ENCODE measurements around the gene TBX2. TPM values are rescaled to one million over a fixed set of nuclear protein-coding genes. Genes with fewer than 3 reads are reported as not detected.

The TBX2 gene
- total RNA-seq, 1 donor from 2014 or later, result not detected

DNA sequence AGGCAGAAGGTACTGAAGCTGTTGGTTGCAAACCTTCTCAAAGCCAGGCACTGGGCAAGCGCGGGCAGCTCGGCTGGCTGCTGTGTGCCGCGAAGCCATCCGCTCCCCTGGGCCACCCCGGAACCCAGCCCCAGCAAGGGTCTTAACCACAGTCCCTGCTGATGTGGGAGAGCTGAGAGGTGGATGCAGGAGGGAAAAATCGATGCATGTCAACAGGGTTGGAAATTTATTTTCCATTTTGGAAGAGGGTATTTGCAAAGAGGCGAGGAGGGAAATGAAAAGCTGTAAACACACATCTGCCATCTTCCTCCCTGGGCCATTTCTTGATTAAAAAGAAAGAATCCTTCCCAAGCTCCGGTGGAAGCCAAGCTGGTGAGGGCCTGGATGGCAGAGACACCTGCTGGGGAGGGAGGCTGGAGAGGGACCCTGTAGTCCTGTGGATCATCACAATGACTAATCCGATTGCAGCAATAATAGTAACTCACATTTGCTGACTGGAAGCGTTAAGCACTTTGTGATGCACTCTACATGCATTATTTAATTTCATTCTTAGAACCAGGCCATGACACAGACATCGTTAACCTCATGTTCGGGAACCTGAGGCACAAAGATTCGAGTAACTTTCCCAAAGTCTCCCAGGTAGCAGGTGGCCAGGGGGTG lies 13.9 kb upstream of the TBX2 start:
- intact Hi-C loops (cut with micrococcal nuclease), result no loop called here
- Mint-ChIP-seq H3K4me1 (ENCODE audit: low read depth) (no peaks in the 10 kb centered on the region), H3K4me3 (no peak overlapping the region), H3K27ac (no peak overlapping the region), H3K27me3 (ENCODE audit: insufficient read depth) (no peaks in the 10 kb centered on the region), H3K36me3 (ENCODE audit: low read depth) (no peaks in the 10 kb centered on the region), H3K9me3 (no peaks in the 10 kb centered on the region)
- DNase-seq (ENCODE audit: low spot score), result no peak

DNA sequence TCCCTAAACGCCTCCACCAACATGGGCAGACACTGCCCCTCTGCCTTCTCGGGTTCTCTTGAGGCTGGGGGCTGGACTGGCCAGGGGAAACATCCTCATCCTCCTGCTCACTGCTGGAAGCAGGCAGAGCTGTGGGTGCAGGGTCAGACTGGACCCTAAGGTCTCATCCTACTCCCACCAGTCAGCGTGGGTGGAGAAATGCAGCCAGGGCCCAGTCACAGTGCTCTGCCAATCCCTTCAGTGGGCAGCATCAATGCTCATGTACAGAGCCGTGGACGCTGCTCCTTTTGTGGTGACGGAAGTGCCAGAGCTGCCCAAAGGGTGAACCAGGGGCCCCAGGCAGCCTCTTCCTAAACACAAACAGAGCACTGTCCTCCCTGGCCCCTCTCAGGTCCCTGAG lies 13.4 kb upstream of the TBX2 start:
- no peaks in the 10 kb centered on the region for H3K36me3 Mint-ChIP-seq (ENCODE audit: low read depth)
- H3K4me3 Mint-ChIP-seq, result no peak overlapping the region
- intact Hi-C loops (cut with micrococcal nuclease), result no loop called here
- no peaks in the 10 kb centered on the region for H3K9me3 Mint-ChIP-seq
- H3K27me3 Mint-ChIP-seq (ENCODE audit: insufficient read depth), result peaks cover 2% of the 10 kb centered on the region
- no peaks in the 10 kb centered on the region for H3K4me1 Mint-ChIP-seq (ENCODE audit: low read depth)
- DNase-seq (ENCODE audit: low spot score), result no peak
- no peak overlapping the region for H3K27ac Mint-ChIP-seq

DNA sequence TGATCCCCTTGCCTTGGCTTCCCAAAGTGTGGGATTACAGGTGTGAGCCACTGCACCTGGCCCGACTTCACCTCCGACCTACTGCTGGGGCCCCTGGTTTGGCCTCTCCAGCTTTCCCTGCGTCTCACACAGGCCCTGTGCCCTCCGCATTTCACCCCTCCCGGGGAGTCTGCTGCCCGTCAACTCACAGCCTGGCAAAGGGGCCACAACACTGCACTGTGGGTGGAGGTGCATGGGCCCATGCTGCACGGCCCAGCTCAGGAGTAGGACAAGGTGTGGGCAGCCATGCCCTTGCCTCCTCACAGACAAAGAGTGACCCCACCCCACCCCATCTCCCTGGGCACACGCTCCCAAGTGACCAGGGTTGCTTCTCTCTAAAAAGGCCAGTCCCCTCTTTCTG lies 12.6 kb upstream of the TBX2 start:
- Mint-ChIP-seq H3K27ac (no peak overlapping the region), H3K27me3 (ENCODE audit: insufficient read depth) (peaks cover 3% of the 10 kb centered on the region), H3K4me3 (no peak overlapping the region), H3K4me1 (ENCODE audit: low read depth) (no peaks in the 10 kb centered on the region), H3K9me3 (no peaks in the 10 kb centered on the region), H3K36me3 (ENCODE audit: low read depth) (no peaks in the 10 kb centered on the region)
- DNase-seq (ENCODE audit: low spot score), result no peak
- intact Hi-C loops (cut with micrococcal nuclease), result no loop called here

DNA sequence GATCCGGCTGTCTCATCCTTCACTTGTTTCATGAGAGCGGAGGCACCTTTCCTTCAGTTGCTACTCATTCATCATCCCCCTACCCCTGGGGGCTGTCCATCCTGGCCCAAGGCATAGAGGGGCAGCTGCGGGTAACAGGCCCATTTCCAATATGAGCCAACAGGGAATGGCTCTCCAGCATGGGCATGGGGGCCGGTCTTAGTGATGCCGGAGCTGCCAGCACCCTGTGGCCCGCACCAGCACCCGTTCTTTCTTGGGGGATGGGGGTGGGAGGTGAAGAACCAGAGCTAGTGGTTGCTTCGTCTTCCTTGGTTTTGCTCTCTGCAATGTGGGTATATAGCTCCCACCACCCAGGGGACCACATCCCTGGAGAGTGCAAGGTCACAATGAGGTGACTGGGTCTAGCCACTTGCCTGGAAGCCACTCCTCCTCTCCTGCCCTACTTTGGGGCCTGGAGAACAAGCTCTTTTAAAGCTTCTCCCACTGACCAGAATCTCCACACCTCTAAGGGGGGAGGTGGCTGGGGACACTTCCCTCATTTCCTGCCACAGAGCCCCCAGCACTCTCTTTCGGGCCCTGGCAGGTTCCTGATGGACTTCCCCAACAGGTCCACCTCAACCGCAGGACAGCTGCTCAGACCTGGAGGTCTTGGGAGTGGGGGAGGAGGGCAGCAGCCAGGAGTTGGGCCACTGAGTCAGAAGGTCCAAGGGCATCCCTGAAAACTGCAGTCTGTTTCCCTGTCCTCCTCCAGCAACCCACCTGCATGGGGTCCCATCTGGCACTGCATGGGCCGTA lies 11.9 kb upstream of the TBX2 start:
- DNase-seq (ENCODE audit: low spot score), result no peak
- no peak overlapping the region for H3K27ac Mint-ChIP-seq
- H3K36me3 Mint-ChIP-seq (ENCODE audit: low read depth), result no peaks in the 10 kb centered on the region
- H3K4me1 Mint-ChIP-seq (ENCODE audit: low read depth), result no peaks in the 10 kb centered on the region
- no peak overlapping the region for H3K4me3 Mint-ChIP-seq
- no peaks in the 10 kb centered on the region for H3K9me3 Mint-ChIP-seq
- intact Hi-C loops (cut with micrococcal nuclease), result no loop called here
- peaks cover 5% of the 10 kb centered on the region for H3K27me3 Mint-ChIP-seq (ENCODE audit: insufficient read depth)

DNA sequence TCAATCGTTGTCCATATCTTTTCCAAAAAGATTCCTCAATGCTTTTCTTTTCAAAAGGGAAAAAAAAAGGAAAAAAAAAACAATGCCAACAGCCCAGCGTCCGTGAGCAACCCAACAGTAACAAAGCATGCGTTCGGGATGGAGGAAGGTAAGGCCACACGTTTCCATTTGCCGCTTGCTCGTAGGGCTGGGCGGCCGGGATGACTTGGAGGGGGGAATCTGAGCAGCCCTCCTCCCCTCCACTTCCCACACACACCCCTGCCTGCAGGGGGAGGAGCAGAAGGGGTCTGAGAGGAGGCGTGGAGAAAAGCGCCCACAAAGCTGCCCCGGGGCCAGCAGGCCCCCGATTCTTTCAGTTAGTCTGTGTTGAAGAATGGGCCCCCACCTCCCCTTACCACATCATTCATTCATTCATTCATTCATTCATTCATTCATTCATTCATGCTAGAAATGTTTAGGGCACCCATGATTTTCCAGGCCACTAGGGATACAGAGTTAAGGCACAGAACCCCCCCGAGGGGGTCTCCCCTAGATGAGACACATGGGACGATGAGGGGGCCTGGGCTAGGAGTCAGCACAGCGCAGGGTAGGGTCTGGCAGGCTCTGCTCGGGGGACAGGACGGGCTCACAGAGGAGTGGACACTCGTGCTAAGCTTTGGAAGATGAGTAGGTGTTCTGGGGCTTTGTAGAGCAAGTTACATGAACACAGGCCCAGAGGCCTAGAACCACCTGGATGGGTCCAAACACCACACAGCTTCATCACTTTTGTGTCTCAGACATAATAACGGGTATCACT lies 10.9 kb upstream of the TBX2 start:
- no peak for DNase-seq (ENCODE audit: low spot score)
- Mint-ChIP-seq H3K4me1 (ENCODE audit: low read depth) (no peaks in the 10 kb centered on the region), H3K36me3 (ENCODE audit: low read depth) (no peaks in the 10 kb centered on the region), H3K27me3 (ENCODE audit: insufficient read depth) (peaks cover 15% of the 10 kb centered on the region), H3K9me3 (no peaks in the 10 kb centered on the region), H3K27ac (no peak overlapping the region), H3K4me3 (no peak overlapping the region)
- intact Hi-C loops (cut with micrococcal nuclease), result no loop called here

DNA sequence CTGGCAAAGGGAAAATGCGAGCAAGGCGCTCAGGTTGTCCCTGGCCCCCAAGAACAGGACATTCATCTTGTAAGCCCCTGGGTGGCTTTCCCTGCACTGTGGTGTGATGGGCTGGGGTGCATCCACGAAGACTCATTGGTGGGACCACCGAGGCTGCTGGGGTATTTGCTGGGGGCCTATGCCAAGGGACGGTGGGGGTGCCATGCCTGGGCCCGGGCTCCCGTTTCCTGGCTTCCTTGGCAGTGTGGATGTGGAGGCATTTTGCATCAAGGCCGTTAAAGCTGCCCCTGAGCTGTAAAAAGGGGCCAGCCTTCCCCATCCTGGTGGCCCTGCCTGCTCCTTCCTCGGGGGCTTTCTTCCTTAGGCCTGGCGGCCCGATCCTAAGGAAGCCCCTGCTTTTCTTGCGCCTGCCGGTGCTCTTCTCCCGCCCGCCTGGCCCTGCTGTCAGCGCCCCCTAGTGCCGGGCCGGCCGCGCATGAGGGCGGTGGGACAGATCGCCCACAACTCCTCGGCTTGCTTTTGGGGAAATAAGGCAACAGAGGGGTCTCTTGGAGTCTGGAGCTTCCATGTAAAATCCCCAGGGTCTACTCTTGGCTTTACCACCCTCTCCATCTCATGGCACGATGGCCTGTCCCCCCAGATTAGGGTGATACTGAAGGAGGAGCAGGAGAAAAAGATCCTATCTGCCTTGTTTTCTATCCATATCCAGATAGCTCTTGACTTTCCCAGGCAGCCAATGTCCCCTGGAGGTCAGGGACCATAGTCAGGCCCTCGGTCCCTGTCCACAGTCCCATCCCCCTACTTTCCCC lies 9.8 kb upstream of the TBX2 start:
- DNase-seq (ENCODE audit: low spot score), result no peak
- H3K27ac Mint-ChIP-seq, result no peak overlapping the region
- no peaks in the 10 kb centered on the region for H3K36me3 Mint-ChIP-seq (ENCODE audit: low read depth)
- no peak overlapping the region for H3K4me3 Mint-ChIP-seq
- peaks cover 24% of the 10 kb centered on the region for H3K27me3 Mint-ChIP-seq (ENCODE audit: insufficient read depth)
- H3K9me3 Mint-ChIP-seq, result no peaks in the 10 kb centered on the region
- H3K4me1 Mint-ChIP-seq (ENCODE audit: low read depth), result no peaks in the 10 kb centered on the region
- intact Hi-C loops (cut with micrococcal nuclease), result loop anchor here (1.0 kb wide), 2 partner anchors 388 to 419 kb away; no protein-coding TSS in a partner anchor

DNA sequence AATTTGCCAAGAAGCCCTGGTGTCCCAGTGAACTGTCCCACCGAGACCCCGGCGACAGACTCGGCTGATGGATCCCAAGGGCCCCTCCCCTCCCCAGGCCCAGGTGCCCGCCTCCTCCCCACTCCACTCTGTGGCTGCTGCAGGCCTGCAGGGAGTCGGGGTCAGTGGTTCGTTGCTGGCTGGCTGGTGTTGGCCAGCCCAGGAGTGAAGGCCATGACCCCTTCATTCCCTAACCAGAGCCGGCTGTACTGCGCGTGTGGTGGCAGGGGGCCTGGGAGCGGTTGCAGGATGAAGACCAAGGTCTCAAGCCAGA lies 9.2 kb upstream of the TBX2 start:
- no peaks in the 10 kb centered on the region for H3K4me1 Mint-ChIP-seq (ENCODE audit: low read depth)
- H3K27ac Mint-ChIP-seq, result no peak overlapping the region
- H3K27me3 Mint-ChIP-seq (ENCODE audit: insufficient read depth), result peaks cover 28% of the 10 kb centered on the region
- intact Hi-C loops (cut with micrococcal nuclease), result loop anchor here (1.0 kb wide), 2 partner anchors 388 to 419 kb away; no protein-coding TSS in a partner anchor
- H3K9me3 Mint-ChIP-seq, result no peaks in the 10 kb centered on the region
- no peak overlapping the region for H3K4me3 Mint-ChIP-seq
- no peaks in the 10 kb centered on the region for H3K36me3 Mint-ChIP-seq (ENCODE audit: low read depth)
- DNase-seq (ENCODE audit: low spot score), result no peak

DNA sequence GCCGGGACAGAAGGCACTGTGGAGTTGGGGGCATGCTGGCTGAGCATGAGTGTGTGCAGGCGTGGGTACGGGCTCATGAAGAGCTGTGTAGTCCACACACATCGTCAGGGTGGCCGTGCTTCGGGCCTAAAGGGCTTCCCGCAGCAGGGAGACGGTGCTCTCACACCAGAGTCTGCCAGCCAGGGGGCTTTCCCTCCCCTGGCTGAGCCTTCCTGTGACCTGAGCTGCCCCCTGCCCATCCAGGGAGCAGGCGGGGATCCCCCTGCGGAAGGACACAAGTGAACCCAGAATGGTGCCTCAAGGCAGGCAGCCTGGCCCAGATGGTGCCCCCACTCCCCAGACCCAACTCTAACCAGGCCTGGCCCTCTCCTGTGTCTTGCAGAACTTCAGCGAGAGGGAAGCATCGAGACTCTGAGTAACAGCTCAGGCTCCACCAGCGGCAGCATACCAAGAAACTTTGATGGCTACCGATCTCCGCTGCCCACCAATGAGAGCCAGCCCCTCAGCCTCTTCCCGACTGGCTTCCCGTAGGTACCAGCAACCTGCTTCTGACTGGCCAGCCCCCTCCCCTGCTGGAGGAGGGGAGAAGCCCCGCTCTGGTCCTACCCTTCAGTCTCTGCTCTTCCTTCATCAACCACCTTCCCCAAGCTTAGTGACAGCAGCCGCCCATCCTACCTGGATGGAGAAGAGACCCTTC lies 7.9 kb upstream of the TBX2 start:
- Mint-ChIP-seq H3K36me3 (ENCODE audit: low read depth) (no peaks in the 10 kb centered on the region), H3K27ac (no peak overlapping the region), H3K9me3 (no peaks in the 10 kb centered on the region), H3K27me3 (ENCODE audit: insufficient read depth) (peaks cover 33% of the 10 kb centered on the region), H3K4me3 (no peak overlapping the region), H3K4me1 (ENCODE audit: low read depth) (no peaks in the 10 kb centered on the region)
- intact Hi-C loops (cut with micrococcal nuclease), result no loop called here
- no peak for DNase-seq (ENCODE audit: low spot score)

DNA sequence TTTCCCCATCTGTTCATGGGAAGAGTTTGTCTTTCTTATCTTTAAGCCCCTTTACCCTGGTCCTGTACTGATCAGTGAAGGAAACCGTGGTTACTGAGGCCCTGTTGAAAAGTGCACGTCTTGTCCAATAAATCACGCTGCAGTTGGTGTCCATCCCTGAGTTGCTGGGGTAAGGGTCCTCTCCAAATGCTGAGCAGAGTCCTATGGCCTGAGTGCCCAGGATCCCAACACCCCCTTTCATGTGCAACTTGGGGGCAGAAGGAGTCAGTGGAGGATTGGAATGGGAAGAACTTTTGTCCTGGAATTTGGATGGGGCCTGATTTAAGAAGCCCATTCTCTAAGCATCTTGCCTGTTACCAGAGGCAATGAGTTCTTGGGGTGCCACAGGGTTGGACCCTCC lies 7.0 kb upstream of the TBX2 start:
- Mint-ChIP-seq H3K9me3 (no peaks in the 10 kb centered on the region), H3K36me3 (ENCODE audit: low read depth) (no peaks in the 10 kb centered on the region), H3K27ac (no peak overlapping the region), H3K27me3 (ENCODE audit: insufficient read depth) (peaks cover 35% of the 10 kb centered on the region), H3K4me1 (ENCODE audit: low read depth) (no peaks in the 10 kb centered on the region), H3K4me3 (no peak overlapping the region)
- DNase-seq (ENCODE audit: low spot score), result no peak
- intact Hi-C loops (cut with micrococcal nuclease), result no loop called here

DNA sequence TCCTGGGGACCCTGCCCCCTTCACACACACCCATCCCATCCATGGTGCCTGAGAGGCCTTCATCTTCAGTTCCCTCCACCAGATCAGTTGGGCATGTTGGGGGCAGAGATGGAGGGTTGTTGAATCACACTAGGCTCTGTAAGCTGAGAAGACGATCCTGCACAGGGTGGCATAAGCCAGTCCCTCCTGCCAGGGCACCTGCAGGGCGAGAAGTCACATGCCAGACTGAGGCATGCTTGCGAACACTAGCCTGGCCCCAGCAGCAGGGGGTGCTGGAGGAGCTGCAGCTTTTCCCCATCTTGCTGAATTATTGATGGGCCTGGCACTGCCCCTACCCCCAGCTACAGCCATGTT lies 6.1 kb upstream of the TBX2 start:
- H3K4me1 Mint-ChIP-seq (ENCODE audit: low read depth), result peaks cover 3% of the 10 kb centered on the region
- H3K27me3 Mint-ChIP-seq (ENCODE audit: insufficient read depth), result peaks cover 43% of the 10 kb centered on the region
- no peaks in the 10 kb centered on the region for H3K36me3 Mint-ChIP-seq (ENCODE audit: low read depth)
- H3K4me3 Mint-ChIP-seq, result no peak overlapping the region
- no peak for DNase-seq (ENCODE audit: low spot score)
- no peaks in the 10 kb centered on the region for H3K9me3 Mint-ChIP-seq
- no peak overlapping the region for H3K27ac Mint-ChIP-seq
- intact Hi-C loops (cut with micrococcal nuclease), result no loop called here

DNA sequence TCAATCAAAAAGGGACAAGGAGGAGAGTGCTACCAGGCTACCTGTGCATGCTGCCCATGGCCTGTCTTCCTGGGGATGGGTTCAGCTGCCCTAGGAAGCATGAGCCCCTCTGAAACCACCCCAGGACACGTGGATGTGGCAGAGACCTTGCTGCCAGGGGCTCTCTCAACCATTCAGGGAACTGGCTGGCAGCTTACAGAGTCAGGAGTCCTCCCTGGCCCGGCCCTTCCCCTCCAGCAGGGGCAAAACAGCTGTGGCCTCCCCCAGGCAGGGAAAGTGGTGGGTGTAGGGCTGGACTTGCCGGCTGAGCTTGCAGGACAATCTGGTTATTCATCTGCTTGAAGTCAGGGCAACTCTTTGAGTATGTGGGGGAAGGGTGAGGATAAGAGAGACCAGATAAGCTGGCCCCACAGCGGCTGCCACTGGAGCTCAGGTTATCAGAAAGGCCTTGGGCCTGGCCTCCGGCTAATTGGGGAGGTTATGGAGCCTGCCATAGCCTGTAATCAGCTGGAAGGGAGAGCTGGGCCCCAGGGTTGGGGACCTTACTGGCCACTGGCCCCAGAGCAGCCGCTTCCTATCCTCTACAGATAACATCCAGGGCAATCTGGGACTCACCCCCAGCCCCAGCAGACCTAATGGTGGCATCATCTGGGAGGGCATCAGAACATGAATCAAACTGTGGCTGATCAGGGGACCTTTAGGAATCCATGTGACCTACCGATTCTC lies 5.6 kb upstream of the TBX2 start:
- intact Hi-C loops (cut with micrococcal nuclease), result no loop called here
- no peaks in the 10 kb centered on the region for H3K36me3 Mint-ChIP-seq (ENCODE audit: low read depth)
- H3K4me1 Mint-ChIP-seq (ENCODE audit: low read depth), result peaks cover 5% of the 10 kb centered on the region
- no peak for DNase-seq (ENCODE audit: low spot score)
- no peak overlapping the region for H3K4me3 Mint-ChIP-seq
- H3K27me3 Mint-ChIP-seq (ENCODE audit: insufficient read depth), result peaks cover 46% of the 10 kb centered on the region
- H3K9me3 Mint-ChIP-seq, result no peaks in the 10 kb centered on the region
- H3K27ac Mint-ChIP-seq, result no peak overlapping the region
